ENCODE data around the gene PTPRJ.

GRCh38 chr11:47971501-47971900 lies 8.9 kb upstream of the PTPRJ start:
- TF ChIP-seq CTCF (IDR thresholded peaks at IDR 0.05; ENCODE audit: low read depth, low read length, poor library complexity, severe bottlenecking): no peak
- no peak for TF ChIP-seq EZH2phosphoT487 (IDR thresholded peaks at IDR 0.05; ENCODE audit: borderline replicate concordance, low read length)
